Measurements from ENCODE around the gene KCNG2.
A peak's percentile ranks its signal among the peaks of the same experiment; 100 is the strongest.

KCNG2 gene

DNA sequence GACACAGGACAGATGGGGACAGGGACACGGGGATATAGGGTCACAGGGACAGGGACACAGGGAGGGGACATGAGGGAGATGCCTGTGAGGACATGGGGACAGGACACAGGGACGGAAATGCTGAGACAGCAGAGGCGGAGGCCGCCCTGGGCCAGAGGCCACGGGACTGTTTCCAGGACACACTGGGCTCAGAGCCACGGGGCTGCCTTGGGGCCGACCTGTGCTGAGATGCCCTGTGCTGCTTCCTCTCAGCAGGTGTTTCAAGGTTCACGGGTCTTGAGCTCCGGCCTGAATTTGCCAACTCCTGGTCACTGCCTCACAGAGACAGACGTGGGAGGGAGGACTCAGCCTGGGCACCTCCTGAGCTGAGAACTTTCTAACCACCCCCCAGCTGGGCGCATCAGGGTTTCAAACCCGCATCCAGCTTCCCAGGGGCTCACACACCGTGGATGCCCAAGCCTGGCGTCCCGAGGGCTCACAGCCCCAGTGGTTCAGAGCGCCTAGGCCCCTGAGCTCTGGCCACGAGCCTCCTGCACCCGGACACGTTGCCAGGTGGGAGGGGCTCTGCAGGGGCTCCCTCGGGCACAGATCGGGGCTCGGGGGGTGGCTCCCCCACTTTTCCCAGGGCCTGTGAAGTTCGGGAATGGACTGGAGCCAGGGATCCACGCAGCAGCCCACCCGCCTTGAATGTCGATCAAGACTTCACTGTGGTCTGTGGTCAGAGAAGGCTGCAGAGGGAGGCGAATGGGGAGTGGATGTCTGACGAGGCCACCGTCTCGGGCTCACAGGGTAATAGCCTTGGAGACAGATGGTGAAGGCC lies 89.7 kb downstream of the KCNG2 start:
- DNase-seq (ENCODE audit: low spot score), result no peak

DNA sequence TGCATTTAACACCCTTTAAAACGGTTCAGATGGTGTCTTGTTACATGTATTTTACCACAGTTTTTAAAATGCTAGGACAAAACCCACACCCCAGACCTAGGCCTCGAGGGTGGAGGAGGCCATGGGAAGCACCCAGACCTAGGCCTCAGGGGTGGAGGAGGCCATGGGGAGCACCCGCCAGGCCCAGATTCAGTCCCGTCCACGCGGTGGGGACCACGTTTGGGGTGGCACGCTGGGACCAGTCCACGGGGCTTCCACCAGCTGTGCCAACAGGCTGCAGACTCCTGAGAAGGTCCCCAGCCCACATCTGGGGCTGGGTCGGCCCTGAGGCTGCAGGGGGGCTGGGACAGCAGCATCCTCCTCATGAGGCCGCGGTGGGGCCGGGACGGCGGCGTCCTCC lies 90.3 kb downstream of the KCNG2 start:
- no peak for DNase-seq (ENCODE audit: low spot score)

- DNase-seq (ENCODE audit: low spot score), result no peak
Measured at GRCh38 chr18:79889569-79889968, 91.8 kb downstream of the KCNG2 start.

DNA sequence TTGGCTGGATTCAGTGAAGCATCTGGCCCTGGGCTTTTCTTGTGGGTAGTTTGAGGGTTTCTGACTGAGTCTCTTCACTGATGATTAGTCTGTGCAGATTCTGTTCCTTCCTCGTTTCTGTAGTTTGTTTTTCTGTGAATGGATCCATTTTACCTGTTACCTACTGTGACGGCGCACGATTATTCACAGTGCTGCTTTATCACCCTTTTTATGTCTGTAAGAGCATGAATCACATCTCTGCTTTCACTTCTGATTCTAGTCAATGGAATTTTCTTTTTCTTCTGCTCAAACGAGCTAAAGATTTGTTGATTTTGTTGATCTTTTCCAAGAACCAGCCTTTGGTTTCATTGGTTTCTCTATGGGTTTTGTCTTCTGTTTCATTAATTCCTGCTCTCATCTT lies 92.9 kb downstream of the KCNG2 start:
- no peak for DNase-seq (ENCODE audit: low spot score)

DNA sequence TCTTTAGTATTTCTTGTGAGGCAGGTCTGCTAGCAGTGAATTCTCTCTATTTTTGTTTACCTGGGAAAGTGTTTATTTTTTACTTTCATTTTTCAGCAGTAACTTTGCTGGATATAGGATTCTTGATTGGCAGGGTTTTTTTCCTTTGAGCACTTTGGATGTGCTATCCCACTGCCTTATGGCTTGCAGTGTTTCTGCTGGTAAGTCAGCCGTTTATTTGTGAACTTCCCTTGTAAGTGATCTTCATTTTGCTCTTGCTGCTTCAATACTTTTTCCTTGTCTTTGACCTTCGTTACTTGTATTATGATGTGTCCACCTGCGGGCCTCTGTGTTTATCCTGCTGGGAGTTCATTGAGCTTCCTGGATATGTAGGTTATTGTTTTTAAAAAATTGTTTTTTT lies 99.0 kb downstream of the KCNG2 start:
- DNase-seq (ENCODE audit: low spot score), result peak; percentile 7

GRCh38 chr18:79897940-79898625 lies 100.3 kb downstream of the KCNG2 start:
- no peak for DNase-seq (ENCODE audit: low spot score)

- DNase-seq (ENCODE audit: low spot score), result no peak
Measured at GRCh38 chr18:79898952-79899608, 101.3 kb downstream of the KCNG2 start.

GRCh38 chr18:79899609-79900445 lies 102.1 kb downstream of the KCNG2 start:
- DNase-seq (ENCODE audit: low spot score), result no peak

DNA sequence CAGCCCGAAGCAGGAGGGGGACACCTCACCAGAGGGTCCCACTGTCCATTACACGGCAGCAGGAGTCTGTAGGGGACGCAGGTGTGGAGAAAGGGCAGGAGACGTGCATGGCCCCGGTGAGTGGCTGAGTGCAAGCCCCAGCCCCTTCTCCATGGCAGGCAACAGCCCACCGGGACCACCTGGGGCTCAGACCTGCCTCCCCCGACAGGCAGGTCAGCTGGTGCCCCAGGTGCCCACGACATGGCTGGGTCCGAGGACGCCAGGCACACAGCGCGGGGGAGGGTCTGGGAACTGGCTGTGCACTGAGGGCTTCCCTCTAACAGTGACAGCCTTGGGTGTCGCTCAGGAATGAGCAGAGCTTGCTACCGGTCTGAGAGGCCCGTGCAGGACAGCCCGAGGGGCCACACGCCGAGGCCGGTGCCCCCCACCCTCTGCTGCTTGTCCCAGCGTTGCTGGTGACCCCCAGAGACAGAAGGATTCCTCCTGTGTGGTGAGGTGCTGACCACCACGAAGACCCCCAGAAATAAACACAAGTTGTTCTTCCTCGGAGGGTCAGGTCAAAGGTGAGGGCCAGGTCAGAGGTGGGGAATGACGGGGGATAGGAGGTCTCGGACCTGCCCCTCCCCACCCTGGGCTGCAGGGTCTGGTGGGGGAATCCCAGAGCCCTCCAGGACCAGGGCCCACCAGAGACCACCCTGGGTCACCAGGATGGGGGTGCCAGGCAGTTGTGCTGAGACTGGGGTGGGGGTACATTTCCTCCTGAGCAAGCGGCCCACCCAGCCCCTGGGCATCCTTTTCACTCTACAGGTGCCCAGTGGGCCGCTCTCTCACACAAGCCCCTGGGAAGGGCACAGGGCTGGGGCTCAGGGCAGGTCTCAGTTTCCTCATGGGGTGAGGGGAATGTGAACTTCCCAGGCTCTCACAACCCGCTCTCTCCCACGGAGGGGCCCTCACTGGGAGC lies 103.2 kb downstream of the KCNG2 start:
- no peak for DNase-seq (ENCODE audit: low spot score)

DNA sequence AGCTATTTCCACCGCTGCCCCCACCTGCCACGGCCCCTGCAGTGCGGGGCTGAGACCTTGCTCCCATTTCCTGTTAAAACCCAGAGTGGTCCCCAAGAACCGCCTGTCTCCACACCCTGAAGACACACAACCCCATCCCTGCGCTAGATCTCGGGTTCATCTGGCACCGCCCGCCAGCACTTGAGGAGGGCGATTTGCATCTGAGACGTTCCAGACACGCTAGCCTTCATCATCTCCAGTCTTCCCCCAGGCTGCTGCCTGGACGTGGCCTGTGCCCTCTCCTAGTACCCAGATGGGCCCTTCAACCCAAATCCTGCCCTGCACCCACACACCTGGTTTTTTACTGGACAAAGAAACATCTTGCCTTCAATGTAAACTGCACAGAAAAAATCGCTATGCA lies 103.9 kb downstream of the KCNG2 start:
- DNase-seq (ENCODE audit: low spot score), result no peak

GRCh38 chr18:79902075-79902474 lies 104.3 kb downstream of the KCNG2 start:
- no peak for DNase-seq (ENCODE audit: low spot score)

GRCh38 chr18:79902640-79903039 lies 104.9 kb downstream of the KCNG2 start:
- DNase-seq (ENCODE audit: low spot score), result no peak

DNA sequence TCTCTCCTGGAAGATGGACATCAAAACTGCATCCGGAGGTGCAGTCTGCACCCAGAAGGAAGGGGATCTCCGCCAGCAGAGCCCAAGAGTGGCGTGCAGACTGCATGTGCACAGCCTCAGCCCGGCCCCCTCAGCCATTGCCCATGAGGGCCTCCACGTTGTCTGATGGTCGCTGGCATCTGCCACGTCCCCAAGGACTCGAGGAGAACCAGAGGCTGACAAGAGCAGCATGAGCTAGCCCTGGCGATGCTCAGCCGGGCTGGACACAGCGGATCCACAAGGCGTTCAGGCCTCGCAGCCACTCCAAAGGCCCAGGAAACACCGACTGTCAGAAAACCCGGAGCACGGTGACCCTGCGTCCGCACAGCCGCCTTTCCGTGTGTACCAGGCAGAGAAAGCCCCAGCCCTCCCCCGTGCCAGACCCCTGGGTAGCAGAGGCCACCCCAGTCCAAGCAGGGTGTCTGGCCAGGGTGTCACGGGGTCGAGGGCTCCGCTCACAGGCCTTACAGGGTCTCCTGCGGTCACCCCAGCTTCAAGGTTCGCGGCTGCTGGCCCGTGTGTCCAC lies 105.4 kb downstream of the KCNG2 start:
- no peak for DNase-seq (ENCODE audit: low spot score)

- DNase-seq (ENCODE audit: low spot score), result no peak
Measured at GRCh38 chr18:79903787-79904356, 106.1 kb downstream of the KCNG2 start.

DNA sequence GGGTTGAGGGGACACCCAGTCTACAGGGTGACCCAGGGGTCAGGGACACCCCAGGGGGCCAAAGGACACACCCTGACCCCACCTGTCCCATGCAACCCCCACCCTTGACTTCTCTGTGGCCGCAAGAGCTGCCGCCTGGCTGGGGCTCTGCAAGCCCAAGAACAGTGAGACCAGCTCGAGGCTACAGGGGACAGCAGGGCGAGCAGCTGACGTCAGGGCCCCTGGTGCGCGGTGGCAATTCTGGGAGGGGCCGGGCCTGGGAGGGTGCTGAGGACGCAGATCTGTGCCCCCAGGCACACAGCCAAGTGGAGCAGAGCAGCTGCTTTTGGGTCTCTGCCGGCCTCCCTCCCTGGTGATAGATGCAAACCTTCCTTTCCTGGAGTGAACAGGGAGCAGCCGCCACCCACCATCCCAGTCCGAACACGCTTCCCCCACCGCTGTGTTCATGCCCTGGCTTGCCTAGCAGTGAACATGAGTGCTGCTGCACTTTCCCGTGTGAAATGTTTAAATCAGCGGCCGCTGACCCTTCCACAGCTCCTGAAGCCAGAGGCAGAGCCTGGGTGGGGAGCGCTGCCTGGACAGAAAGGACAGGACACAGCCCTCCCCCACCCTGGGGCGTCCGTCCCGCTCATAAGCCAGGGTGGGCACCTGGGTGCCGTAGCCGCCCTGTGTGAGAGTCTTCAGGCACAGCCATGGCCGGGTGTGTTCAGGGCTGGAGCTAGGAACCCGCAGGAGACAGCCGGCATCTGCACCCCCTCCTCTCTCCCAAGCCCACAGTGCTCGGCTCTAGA lies 106.8 kb downstream of the KCNG2 start:
- no peak for DNase-seq (ENCODE audit: low spot score)

DNA sequence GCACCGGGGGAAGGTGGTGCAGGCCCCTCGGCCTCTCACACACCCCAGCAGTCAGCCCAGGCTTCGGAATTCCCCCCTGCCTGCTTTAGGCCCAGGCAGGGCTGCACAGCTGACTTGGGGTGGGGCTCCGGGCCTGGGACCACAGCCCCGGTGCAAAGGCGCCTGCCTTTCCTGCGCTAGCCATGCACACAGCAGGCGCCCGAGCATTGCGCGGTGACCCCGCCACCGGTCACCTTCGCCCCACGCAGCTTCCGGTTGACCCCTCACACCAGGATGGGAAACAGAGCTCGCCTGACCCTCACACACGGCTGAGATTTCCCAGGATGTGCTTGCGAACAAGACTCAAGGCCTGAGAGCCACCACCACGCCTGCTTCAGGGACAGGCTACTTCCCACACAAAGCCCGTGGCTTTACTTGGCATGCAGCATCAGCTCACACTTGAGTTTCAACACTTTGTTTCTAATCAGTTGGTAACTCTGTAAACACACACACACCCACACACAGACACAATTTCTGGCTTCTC lies 107.7 kb downstream of the KCNG2 start:
- DNase-seq (ENCODE audit: low spot score), result no peak

DNA sequence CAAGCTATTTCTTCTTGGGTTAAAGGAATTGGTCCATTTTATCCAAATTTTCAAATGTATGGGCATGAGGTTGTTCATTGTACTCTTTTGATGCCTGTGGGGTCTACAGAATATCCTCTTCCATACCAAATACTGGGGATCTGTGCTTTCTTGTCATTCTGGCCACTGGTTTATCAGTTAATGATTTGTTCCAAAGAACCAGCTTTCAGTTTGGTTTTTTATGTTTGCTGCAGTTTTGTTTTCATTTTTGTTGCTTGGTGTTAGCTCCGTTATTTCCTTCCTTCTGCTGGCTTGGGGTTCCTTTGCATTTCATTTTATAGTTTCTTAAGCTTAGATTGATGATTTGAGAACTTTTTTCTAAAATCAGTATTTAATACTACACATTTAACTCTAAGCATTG lies 108.3 kb downstream of the KCNG2 start:
- no peak for DNase-seq (ENCODE audit: low spot score)

GRCh38 chr18:79906706-79907105 lies 109.0 kb downstream of the KCNG2 start:
- no peak for DNase-seq (ENCODE audit: low spot score)

Measured in RKO (cell line).